ENCODE results near the gene C14orf132.

C14orf132 gene

DNA sequence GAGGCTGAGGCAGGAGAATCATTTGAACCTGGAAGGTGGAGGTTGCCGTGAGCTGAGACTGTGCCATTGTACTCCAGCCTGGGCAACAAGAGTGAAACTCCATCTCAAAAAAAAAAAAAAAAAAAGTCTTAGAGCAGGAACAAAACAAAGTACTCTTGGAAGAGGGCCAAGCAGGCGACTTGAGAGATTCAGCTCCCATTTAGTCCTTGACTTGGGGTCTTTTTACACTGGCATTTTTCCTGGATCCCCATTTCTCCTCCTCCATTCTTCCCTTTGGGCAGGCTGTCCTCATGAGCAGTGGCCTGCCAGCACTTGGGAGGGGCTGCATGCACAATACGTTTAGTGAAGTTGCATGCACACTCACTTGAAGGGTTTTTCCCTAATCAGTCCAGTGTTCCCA lies 72.9 kb downstream of the C14orf132 start:
- in situ Hi-C loops (cut with HindIII; ENCODE audit: low pct_ligation_motif_present, low sequenced_read_pairs), result no loop called here
- no peak for DNase-seq
- no peaks in the 10 kb centered on the region for H3K27me3 ChIP-seq (replicated peaks)
- no peak overlapping the region for H3K4me3 ChIP-seq (ENCODE audit: low read depth, low read length)
- H3K27ac ChIP-seq, result no peak overlapping the region
- TF ChIP-seq, protein P1, sequence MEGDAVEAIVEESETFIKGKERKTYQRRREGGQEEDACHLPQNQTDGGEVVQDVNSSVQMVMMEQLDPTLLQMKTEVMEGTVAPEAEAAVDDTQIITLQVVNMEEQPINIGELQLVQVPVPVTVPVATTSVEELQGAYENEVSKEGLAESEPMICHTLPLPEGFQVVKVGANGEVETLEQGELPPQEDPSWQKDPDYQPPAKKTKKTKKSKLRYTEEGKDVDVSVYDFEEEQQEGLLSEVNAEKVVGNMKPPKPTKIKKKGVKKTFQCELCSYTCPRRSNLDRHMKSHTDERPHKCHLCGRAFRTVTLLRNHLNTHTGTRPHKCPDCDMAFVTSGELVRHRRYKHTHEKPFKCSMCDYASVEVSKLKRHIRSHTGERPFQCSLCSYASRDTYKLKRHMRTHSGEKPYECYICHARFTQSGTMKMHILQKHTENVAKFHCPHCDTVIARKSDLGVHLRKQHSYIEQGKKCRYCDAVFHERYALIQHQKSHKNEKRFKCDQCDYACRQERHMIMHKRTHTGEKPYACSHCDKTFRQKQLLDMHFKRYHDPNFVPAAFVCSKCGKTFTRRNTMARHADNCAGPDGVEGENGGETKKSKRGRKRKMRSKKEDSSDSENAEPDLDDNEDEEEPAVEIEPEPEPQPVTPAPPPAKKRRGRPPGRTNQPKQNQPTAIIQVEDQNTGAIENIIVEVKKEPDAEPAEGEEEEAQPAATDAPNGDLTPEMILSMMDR (IDR thresholded peaks at IDR 0.05; ENCODE audit: low read depth, low read length, missing control alignments), result no peak
- no peaks in the 10 kb centered on the region for H3K36me3 ChIP-seq (replicated peaks)

DNA sequence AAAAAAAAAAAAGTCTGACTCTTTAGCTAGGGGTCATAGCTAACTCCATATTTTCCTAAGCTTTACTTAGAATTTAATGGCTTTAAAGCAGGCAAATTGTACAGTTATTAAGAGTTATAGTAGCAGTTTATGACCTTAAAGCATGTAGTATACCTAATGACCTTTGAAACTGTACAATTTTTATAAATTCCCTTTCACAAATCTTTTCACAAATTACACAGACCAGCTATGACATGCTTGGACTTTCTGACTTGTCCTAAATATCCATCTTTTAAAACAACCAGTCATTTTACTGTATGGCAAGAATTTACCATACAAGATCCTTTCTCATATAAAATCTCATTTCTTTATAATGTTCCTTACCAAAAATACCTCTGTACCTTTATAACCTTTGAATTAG lies 74.8 kb downstream of the C14orf132 start:
- Histone ChIP-seq H3K27ac (no peak overlapping the region), H3K36me3 (replicated peaks) (no peaks in the 10 kb centered on the region), H3K4me3 (ENCODE audit: low read depth, low read length) (no peak overlapping the region), H3K27me3 (replicated peaks) (no peaks in the 10 kb centered on the region)
- TF ChIP-seq, protein P1 (IDR thresholded peaks at IDR 0.05; ENCODE audit: low read depth, low read length, missing control alignments), result no peak
- in situ Hi-C loops (cut with HindIII; ENCODE audit: low pct_ligation_motif_present, low sequenced_read_pairs), result no loop called here
- no peak for DNase-seq

DNA sequence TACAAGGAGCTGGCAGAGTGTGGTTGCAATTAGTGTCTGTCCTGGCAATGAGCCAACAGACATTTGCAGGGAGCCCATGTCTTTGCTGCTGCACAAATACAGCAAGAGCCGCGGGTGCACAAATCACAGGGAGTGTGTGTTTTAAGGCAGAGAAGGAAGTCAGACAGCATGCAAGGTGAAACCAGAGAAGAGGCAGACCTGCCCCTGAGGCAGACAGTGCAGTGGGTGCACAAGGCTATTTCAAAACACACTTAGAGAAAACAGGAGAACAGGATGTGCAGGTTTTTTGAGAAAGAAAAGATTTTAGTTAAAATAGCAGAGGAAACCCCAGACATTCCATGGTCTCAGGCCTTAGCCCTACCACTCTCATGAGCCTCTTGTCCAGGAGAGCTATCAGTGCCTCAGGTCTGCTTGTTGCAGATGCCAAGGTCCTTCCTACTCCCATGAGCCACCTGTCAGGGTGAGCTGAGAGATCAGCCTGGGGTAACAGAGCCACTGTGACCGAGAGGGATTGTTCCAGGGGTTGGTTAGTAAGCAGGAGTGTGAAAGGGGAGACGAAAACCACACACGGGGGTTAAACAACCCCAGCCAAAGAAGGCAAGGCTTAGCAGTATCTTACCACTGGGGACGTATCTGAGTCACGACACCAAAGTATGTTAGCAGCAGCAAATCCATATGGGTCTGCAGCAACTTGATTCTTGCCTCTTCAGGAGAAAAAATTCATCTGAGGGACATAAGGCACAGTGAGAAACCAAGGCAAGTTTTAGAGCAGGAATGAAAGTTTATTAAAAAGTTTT lies 78.1 kb downstream of the C14orf132 start:
- no peak for DNase-seq
- TF ChIP-seq, protein P1 (IDR thresholded peaks at IDR 0.05; ENCODE audit: low read depth, low read length, missing control alignments), result peak; percentile 8
- Histone ChIP-seq H3K27ac (no peak overlapping the region), H3K36me3 (replicated peaks) (no peaks in the 10 kb centered on the region), H3K4me3 (ENCODE audit: low read depth, low read length) (no peak overlapping the region), H3K27me3 (replicated peaks) (no peaks in the 10 kb centered on the region)
- in situ Hi-C loops (cut with HindIII; ENCODE audit: low pct_ligation_motif_present, low sequenced_read_pairs), result no loop called here

DNA sequence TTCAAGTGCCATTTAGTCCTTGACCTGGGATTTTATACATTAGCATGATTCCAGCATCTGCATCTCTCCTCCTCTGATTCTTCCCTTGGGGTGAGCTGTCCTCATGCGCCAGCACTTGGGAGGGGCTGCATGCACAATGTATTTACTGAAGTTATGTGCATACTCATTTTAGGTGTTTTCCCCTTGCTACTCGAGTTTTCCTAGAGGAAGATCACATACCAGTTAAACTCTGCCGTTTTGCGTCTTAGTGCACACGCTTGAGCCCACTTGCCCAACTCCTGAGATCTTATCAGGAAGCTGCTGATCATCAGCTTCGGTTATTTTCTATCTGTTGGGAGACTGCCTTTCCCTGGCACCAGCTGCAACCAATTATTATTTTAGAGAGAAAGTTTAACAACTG lies 78.8 kb downstream of the C14orf132 start:
- H3K36me3 ChIP-seq (replicated peaks), result no peaks in the 10 kb centered on the region
- DNase-seq, result no peak
- H3K4me3 ChIP-seq (ENCODE audit: low read depth, low read length), result no peak overlapping the region
- no peaks in the 10 kb centered on the region for H3K27me3 ChIP-seq (replicated peaks)
- in situ Hi-C loops (cut with HindIII; ENCODE audit: low pct_ligation_motif_present, low sequenced_read_pairs), result no loop called here
- TF ChIP-seq, protein P1 (IDR thresholded peaks at IDR 0.05; ENCODE audit: low read depth, low read length, missing control alignments), result no peak
- no peak overlapping the region for H3K27ac ChIP-seq

DNA sequence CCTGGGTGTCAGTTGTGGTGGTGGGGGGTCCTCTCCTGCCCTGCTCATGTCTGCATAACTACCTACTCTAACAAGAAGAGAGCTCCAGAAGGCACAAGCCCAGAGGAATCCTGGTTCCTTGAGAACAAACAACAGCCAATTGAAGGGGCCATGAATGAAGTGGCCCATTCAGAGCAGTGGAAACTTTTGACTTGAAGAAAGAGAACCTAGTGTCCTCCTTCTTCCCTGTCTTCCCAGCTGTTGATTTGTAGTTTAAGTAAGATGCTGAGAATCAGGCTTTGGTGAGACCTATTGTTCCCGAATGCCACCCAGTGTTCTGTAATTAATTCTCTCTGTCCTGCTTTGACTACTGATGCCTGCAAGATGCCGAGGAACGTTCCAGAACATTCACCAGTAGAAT lies 79.2 kb downstream of the C14orf132 start:
- no peak overlapping the region for H3K27ac ChIP-seq
- in situ Hi-C loops (cut with HindIII; ENCODE audit: low pct_ligation_motif_present, low sequenced_read_pairs), result no loop called here
- no peak for DNase-seq
- TF ChIP-seq, protein P1 (IDR thresholded peaks at IDR 0.05; ENCODE audit: low read depth, low read length, missing control alignments), result no peak
- no peak overlapping the region for H3K4me3 ChIP-seq (ENCODE audit: low read depth, low read length)
- no peaks in the 10 kb centered on the region for H3K27me3 ChIP-seq (replicated peaks)
- no peaks in the 10 kb centered on the region for H3K36me3 ChIP-seq (replicated peaks)

DNA sequence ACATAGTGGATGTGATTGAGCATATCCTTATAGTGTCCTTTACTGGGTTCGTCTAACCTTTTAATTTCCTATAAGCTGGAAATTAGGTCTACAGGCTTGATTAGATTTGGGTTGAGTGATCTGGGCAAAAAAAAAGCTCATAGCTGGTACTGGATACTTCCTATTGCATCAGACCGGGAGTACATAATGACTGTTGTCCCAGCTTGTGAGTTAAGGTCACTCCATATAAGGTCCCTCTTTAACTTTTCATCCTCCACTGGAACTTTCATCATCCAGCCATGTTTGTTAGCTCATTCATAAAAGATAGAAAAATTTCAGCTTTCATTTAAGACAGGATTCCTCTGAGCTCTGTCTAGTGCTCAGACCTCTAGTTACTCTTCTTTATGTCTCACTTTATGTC lies 80.8 kb downstream of the C14orf132 start:
- no peak for DNase-seq
- TF ChIP-seq, protein P1 (IDR thresholded peaks at IDR 0.05; ENCODE audit: low read depth, low read length, missing control alignments), result no peak
- no peak overlapping the region for H3K27ac ChIP-seq
- no peaks in the 10 kb centered on the region for H3K36me3 ChIP-seq (replicated peaks)
- no peaks in the 10 kb centered on the region for H3K27me3 ChIP-seq (replicated peaks)
- H3K4me3 ChIP-seq (ENCODE audit: low read depth, low read length), result no peak overlapping the region
- in situ Hi-C loops (cut with HindIII; ENCODE audit: low pct_ligation_motif_present, low sequenced_read_pairs), result no loop called here
